Measurements from ENCODE around the gene ZNF546. TPM values are rescaled to one million over a fixed set of nuclear protein-coding genes. Genes with fewer than 3 reads are reported as not detected.

ZNF546 gene
- total RNA-seq = 2.9 and 6.0 TPM in 2 replicates

GRCh38 chr19:39996811-39997637, at the start of gene ZNF546:
ZNF546 (plus strand) TSS chr19:39997060; CDS start chr19:39998327, 1,267 bp downstream.

GRCh38 chr19:39970675-39971379, 26.0 kb upstream of the ZNF546 start, which contains the start of gene PSMC4:
PSMC4 (plus strand) TSS chr19:39971165; CDS start chr19:39971203, 38 bp downstream.

GRCh38 chr19:40055832-40056504, 59.1 kb downstream of the ZNF546 start, which contains the start of gene ZNF780B:
ZNF780B (minus strand) TSS chr19:40056231; CDS start chr19:40050332, 5,899 bp downstream.

Other genes starting within 250 kb of the ZNF546 start
- not detected in 2 replicates for gene LEUTX, start 218.2 kb upstream of the ZNF546 start, total RNA-seq
- 9.5 and 12.5 TPM in 2 replicates for gene DYRK1B, start 162.9 kb upstream of the ZNF546 start, total RNA-seq
- gene FBL, start 150.7 kb upstream of the ZNF546 start, total RNA-seq = 167 and 209 TPM in 2 replicates
- 0.11 and 0.17 TPM in 2 replicates for gene FCGBP, start 62.4 kb upstream of the ZNF546 start, total RNA-seq
- 65.5 and 72.3 TPM in 2 replicates for gene PSMC4, start 25.9 kb upstream of the ZNF546 start, total RNA-seq
- gene ZNF780B, start 59.2 kb downstream of the ZNF546 start, total RNA-seq = 6.5 and 14.0 TPM in 2 replicates
- gene ZNF780A, start 93.9 kb downstream of the ZNF546 start, total RNA-seq = 9.5 and 16.5 TPM in 2 replicates
- gene MAP3K10, start 194.4 kb downstream of the ZNF546 start, total RNA-seq = 3.7 and 5.5 TPM in 2 replicates
- gene TTC9B, start 221.3 kb downstream of the ZNF546 start, total RNA-seq = not detected in 2 replicates
- gene CCNP, start 229.6 kb downstream of the ZNF546 start, total RNA-seq = 0.09 and 0.11 TPM in 2 replicates

Data from dermis lymphatic vessel endothelial cell (primary cell).